Calu3 (cell line): Measurements from ENCODE around the gene GALNT6. TPM values are rescaled to one million over a fixed set of nuclear protein-coding genes. Genes with fewer than 3 reads are reported as not detected.
"Not testable (repeated sequence)": the region's sequence is repeated elsewhere in the genome, so short reads cannot be mapped to it uniquely, and the experiment has no call there.

ENCODE experiments used
- BruUV-seq: library from RNA; stranded (reverse); fragments of 400-500 nt; replicated peaks from 2 replicates; lab custom pipeline; 2021; lab: Mats Ljungman, UMichigan
- CTCF ChIA-PET: fragments of 300-600 bp; sonication (Branson Sonifier 250); formaldehyde crosslinking; loops from one replicate; lab custom pipeline; 2022; ENCODE audit warnings: antibody characterized with exemption; lab: Charles Lee
- DNase-seq: peaks from one replicate; pipeline ENCODE4 v3.0.0; 2022
- H3K27ac Mint-ChIP-seq: one replicate; pipeline ENCODE4 v1.8.0; 2022; ENCODE audit warnings: mixed read lengths; ENCODE audit not compliant: unreplicated experiment
- H3K27me3 Mint-ChIP-seq: one replicate; pipeline ENCODE4 v1.8.0; 2022; ENCODE audit warnings: mixed read lengths; ENCODE audit not compliant: unreplicated experiment
- H3K36me3 Mint-ChIP-seq: one replicate; pipeline ENCODE4 v1.8.0; 2022; ENCODE audit warnings: mild to moderate bottlenecking, moderate library complexity, mixed read lengths; ENCODE audit not compliant: insufficient read depth, unreplicated experiment
- H3K4me1 Mint-ChIP-seq: one replicate; pipeline ENCODE4 v1.8.0; 2022; ENCODE audit warnings: mild to moderate bottlenecking, low read depth, mixed read lengths; ENCODE audit not compliant: unreplicated experiment
- H3K4me3 Mint-ChIP-seq: one replicate; pipeline ENCODE4 v1.8.0; 2022; ENCODE audit warnings: mild to moderate bottlenecking, low read depth, moderate library complexity, mixed read lengths; ENCODE audit not compliant: unreplicated experiment
- H3K9me3 Mint-ChIP-seq: one replicate; pipeline ENCODE4 v1.8.0; 2022; ENCODE audit warnings: low read depth, mixed read lengths; ENCODE audit not compliant: unreplicated experiment
- CTCF ChIP-seq: fragments of 200-600 bp; IDR thresholded peaks from one replicate; pipeline ENCODE4 v1.8.0; 2022; ENCODE audit warnings: antibody characterized with exemption; ENCODE audit not compliant: unreplicated experiment
- intact Hi-C: fragments of 100-400 bp; cut with micrococcal nuclease; formaldehyde crosslinking; loops from one replicate; pipeline ENCODE4 v1.10.0; 2022; ENCODE audit not compliant: unreplicated experiment
- total RNA-seq: library from RNA; stranded (reverse); gene quantifications from 2 replicates; pipeline ENCODE4 v1.2.3, GENCODE V29; 2022

The GALNT6 gene
- total RNA-seq, 1 experiment from 2014 or later = 45.3 TPM

GRCh38 chr12:51320695-51321320 lies 70.4 kb downstream of the GALNT6 start:
- Mint-ChIP-seq H3K4me1 (peaks cover 21% of the 10 kb centered on the region), H3K27ac (no peak overlapping the region), H3K27me3 (no peaks in the 10 kb centered on the region), H3K36me3 (no peaks in the 10 kb centered on the region), H3K4me3 (no peak overlapping the region), H3K9me3 (no peaks in the 10 kb centered on the region)
- BruUV-seq = no TSS peak
- DNase-seq = no peak
- TF ChIP-seq CTCF = no peak
- CTCF ChIA-PET = interaction anchor here (0.9 to 1.8 kb wide), 2 partner anchors 20 to 50 kb away, joined by 4 to 5 read pairs; no protein-coding TSS in a partner anchor
- intact Hi-C loops = no loop called here

GRCh38 chr12:51320311-51320694 lies 70.9 kb downstream of the GALNT6 start:
- Mint-ChIP-seq H3K27me3 (no peaks in the 10 kb centered on the region), H3K27ac (no peak overlapping the region), H3K4me1 (peaks cover 21% of the 10 kb centered on the region), H3K9me3 (no peaks in the 10 kb centered on the region), H3K4me3 (no peak overlapping the region), H3K36me3 (no peaks in the 10 kb centered on the region)
- BruUV-seq = no TSS peak
- no peak for DNase-seq
- TF ChIP-seq CTCF = no peak
- intact Hi-C loops = no loop called here
- CTCF ChIA-PET = interaction anchor here (0.7 to 1.8 kb wide), 4 partner anchors 21 to 669 kb away, joined by 3 to 5 read pairs (median 4); no protein-coding TSS in a partner anchor

- intact Hi-C loops = no loop called here
- Mint-ChIP-seq H3K36me3 (no peaks in the 10 kb centered on the region), H3K4me3 (no peak overlapping the region), H3K27me3 (no peaks in the 10 kb centered on the region), H3K4me1 (peaks cover 21% of the 10 kb centered on the region), H3K9me3 (no peaks in the 10 kb centered on the region), H3K27ac (no peak overlapping the region)
- CTCF ChIA-PET = interaction anchor here (0.7 kb wide), 1 partner anchor 11 kb away, joined by 4 read pairs; no protein-coding TSS in a partner anchor
- BruUV-seq = no TSS peak
- no peak for TF ChIP-seq CTCF
- DNase-seq = no peak
Measured at GRCh38 chr12:51318846-51319599, 72.2 kb downstream of the GALNT6 start.

GRCh38 chr12:51318057-51318806 lies 73.0 kb downstream of the GALNT6 start:
- H3K4me3 Mint-ChIP-seq, DNase-seq, H3K9me3 Mint-ChIP-seq, H3K27me3 Mint-ChIP-seq, H3K27ac Mint-ChIP-seq, intact Hi-C loops, H3K36me3 Mint-ChIP-seq, BruUV-seq: not testable (repeated sequence)
- CTCF ChIA-PET = interaction anchor here (0.7 kb wide), 1 partner anchor 10 kb away, joined by 4 read pairs; no protein-coding TSS in a partner anchor
- peaks cover 21% of the 10 kb centered on the region for H3K4me1 Mint-ChIP-seq
